H54 (cell line): ENCODE results near the gene CRYGD.
A peak's percentile ranks its signal among the peaks of the same experiment; 100 is the strongest.
"Not testable (repeated sequence)": the region's sequence is repeated elsewhere in the genome, so short reads cannot be mapped to it uniquely, and the experiment has no call there.

ENCODE experiments used
- DNase-seq: peaks from one replicate; pipeline ENCODE4 v3.0.0; 2011; ENCODE audit warnings: low spot score, mixed read lengths; ENCODE audit not compliant: insufficient read length
- FAIRE-seq: peaks from 3 replicates; lab custom pipeline; 2011; peaks lifted over from hg19 to GRCh38; lab: Jason Lieb, UNC
- POLR2A ChIP-seq: IDR thresholded peaks from 2 replicates; pipeline ENCODE4 v1.6.1; 2011; ENCODE audit warnings: low read depth, mild to moderate bottlenecking, low read length

The CRYGD gene

DNA sequence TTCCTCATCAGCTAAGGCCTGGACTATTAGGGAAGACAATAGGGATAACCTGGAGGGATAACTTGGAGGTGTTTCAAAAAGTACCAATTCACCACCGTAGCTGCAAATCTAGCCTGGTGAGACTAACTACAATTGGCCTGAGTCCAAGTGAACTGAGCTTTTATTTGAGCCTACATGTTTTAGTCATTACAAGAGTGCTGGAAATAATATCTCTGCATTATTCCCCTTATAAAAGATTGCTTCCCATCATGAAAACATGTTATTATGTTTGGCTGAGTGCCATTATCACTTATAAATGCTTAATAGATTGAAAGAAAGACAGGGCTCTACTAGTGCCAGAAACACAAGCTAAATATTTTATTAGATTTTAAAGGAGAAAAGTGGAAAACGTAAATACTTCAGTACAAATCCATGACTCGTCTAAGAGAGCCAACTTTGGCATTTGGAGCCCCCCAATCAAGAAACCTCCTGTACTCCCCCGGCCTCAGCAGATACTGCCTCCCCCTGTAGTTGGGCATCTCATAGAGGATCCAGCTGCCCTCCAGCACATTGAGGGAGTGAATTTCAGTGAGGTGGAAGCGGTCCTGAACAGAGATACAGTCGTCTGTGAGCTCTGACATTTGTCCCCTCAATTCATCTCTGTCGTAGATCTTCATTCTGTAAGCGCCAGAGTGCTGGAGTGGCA lies 18.1 kb upstream of the CRYGD start:
- TF ChIP-seq POLR2A, result no peak
- DNase-seq, result no peak
- FAIRE-seq, result no peak

DNA sequence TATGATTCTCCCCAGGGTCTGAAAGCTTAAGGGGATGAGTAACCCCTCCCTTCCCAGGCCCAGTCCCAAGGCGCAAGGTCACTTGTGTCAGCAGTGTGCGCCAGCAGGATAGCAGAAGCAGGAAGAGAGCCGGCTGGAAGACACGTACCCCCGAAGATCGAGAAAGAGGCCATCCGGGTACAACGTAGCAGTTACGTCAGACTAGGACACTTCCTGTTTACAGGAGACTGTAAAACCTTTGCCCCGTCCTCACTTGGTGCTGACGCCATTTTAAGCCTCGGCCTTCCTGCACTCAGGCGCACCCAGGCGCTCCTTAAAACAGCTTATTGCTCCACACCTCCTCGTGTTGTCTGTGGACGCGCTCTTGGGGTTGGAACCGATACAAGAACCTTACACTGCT lies 15.1 kb upstream of the CRYGD start:
- no peak for TF ChIP-seq POLR2A
- FAIRE-seq (no peak), DNase-seq (no peak)

DNA sequence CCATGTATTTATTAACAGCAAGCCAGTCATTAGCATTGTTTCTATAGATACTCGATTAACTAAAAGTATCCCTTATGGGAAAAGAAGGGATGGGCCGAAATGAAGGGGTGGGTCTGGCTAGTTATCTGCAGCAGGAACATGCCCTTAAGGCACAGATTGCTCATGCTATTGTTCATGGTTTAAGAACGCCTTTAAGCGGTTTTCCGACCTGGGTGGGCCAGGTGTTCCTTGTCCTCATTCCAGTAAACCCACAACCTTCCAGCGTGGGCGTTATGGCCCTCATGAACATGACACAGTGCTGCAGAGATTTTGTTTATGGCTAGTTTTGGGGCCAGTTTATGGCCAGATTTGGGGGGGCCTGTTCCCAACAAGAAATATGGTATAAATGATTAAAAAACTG lies 14.0 kb upstream of the CRYGD start:
- not testable (repeated sequence) for FAIRE-seq, DNase-seq

DNA sequence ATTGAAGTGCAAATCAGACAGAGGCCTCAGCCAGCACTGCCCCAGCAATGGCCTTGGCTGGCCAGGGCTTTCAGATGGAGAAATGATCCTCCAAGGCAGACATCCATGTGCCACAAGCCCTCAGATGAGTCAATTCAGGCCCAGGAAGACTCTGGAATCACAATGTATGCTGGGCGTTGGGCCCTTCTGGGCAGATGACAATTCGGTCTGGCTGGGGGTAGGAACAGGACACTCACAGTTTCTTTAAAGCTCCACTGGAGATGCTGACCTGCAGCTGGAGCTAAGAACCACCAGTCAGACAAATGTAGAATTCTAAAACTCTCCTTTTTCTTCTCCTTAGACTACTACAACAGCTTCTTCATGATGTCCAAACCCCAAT lies 12.4 kb upstream of the CRYGD start:
- DNase-seq, result no peak
- TF ChIP-seq POLR2A, result no peak
- no peak for FAIRE-seq

DNA sequence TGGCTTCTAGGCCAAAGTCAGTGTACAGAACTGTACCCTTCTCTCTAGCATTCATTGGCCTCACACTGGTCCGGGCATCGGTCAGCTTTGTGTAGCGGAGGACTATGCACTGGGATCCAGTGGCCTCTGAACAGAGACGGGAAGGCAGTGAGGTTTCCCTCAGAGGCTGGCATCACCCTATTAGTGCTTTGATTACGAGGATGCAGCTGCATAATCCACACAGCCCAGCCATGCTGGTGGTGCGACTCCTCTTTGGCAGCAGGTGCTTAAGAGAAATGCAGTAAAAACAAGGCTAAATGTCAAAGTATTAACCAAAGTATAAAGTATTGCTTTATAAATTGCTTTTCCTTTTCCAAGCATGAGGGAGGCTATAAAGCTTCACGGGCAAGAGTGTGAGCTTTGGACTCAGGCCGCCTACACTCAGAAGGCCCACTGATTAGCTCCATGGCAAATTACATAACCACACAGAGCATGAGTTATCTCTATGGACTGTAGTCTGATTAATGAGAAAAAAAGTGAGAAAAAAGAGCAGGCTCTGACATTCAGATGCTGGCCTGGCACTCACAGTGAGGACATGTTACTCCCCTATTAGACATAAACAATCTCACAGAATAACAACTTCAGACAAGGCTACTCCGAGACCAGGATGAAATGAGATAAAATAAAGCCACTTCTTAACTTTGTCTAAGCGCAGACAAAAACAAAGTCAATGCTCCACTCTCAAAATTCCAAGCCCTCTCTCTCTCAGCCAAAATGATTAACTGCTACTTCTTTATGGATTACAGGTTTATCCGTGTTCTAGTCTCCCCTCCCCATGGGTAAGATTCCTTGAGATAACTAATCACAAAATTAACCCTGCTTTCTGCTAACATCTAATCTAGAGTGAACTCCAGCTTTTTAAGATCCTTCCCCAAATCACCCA lies 11.7 kb upstream of the CRYGD start:
- no peak for FAIRE-seq
- TF ChIP-seq POLR2A, result no peak
- DNase-seq, result no peak

DNA sequence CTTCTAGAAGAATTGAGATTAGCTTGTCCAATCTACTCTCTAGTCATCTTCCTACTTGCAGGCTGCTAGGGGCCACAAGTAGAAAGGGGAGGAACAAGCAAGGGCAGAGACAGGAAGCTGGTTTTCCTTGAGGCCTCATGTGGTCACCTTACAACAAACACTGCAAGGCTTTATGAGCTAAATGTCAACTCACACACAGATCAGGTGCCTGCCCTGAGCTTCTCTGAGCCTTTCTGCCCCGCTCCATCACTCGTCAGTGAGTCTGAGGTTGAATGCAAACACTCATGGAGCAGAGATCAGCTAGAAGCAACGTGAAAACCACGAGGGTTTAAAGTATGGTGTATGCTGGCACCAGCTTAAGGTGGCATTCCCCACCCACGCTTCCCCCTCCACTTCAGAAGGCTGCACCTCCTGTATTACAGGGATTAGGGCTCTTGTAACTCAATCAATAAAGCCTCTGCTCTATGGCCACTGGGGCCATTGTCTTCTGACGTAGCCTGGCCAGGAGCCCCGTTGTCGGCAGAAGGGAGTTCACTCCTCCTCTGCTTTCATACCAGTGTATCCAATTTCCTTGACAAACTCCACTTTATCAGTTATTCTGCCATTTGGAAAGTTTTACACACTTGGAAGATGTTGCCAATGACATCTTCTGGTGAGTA lies 10.7 kb upstream of the CRYGD start:
- FAIRE-seq (no peak), DNase-seq (no peak)
- TF ChIP-seq POLR2A, result no peak

DNA sequence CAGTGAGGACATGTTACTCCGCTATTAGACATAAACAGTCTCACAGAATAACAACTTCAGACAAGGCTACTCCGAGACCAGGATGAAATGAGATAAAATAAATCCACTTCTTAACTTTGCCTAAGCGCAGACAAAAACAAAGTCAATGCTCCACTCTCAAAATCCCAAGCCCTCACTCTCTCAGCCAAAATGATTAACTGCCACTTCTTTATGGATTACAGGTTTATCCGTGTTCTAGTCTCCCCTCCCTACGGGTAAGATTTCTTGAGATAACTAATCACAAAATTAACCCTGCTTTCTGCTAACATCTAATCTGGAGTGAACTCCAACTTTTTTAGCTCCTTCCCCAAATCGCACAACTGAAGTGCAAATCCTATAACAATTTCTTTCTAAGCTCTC lies 6.4 kb upstream of the CRYGD start:
- DNase-seq (no peak), FAIRE-seq (no peak)
- no peak for TF ChIP-seq POLR2A

DNA sequence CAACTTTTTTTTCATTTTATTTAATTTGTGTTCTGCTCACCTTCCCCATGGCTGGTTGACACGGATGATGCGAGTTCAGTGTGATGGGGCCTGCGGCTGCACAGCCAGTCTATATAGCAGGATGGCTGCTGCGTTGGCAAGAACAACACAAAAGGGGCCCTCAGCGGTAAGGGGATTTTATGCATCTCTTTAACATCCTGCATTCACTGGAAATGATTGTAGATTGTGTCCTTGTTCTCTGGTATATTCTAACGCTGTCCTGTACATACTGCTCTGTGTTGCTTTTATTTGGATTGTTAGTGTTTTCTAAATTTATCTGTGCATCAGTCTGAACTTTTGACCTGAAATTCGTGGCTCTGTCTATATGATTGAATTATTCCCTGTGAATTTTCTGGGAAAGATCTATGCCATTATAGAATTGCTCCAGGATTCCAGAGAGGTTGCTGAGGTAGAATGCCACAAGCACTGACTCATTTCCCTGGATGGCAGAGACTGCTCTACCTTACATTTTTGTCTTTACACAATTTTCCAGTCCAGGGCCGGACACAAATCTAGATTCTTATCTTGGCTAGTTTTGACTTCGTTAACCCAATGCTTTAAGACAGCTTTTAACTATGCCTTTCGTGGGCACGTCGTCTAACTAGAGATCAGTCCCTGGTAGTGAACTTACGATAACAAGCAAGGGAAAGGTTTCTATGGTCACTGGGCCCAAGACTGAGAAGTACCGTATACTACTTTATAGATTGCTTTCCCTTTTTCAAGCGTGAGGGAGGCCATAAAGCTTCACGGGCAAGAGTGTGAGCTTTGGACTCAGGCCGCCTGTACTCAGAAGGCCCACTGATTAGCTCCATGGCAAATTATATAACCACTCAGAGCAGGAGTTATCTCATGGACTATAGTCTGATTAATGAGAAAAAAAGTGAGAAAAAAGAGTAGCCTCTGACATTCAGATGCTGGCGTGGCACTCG lies 5.7 kb upstream of the CRYGD start, which contains the start of gene CRYGC:
CRYGC (minus strand) TSS at position 85 of the 968 bp plus-strand sequence; CDS start at position 49, 36 bp downstream.
- no peak for TF ChIP-seq POLR2A
- peak; percentile 32 for DNase-seq
- no peak for FAIRE-seq

DNA sequence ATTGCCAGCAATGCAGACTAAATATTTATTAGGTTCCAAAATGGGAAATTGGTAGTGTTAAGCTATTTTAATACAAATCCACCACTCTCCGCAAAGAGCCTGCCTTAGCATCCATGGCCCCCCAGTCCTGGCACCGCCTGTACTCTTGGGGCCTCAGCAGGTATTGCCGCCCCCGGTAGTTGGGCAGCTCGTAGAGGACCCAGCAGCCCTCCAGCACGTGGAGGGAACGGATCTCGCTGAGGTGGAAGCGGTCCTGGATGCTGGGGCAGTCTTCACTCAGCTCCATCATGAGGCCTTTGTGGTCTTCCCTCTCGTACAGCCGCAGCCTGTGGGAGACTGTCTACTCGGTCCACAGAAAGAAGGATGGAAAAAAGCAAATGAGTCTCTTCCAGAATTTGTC lies 3.8 kb upstream of the CRYGD start:
- FAIRE-seq (no peak), DNase-seq (no peak)
- no peak for TF ChIP-seq POLR2A

DNA sequence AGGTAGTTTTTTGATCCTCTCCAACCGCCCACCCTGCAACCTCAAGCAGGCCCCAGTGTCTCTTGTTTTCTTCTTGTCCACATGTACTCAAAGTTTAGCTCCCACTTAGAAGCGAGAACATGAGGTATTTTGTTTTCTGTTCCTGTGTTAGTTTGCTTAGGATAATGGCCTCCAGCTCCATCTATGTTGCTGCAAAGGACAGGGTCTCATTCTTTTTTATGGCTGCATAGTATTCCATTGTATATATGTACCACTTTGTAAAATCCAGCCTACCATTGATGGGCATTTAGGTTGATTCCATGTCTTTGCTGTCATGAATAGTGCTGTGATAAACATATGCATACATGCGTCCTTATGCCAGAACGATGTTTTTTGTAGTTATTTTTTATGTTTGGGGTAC lies 2.8 kb upstream of the CRYGD start:
- DNase-seq, result no peak
- no peak for TF ChIP-seq POLR2A
- no peak for FAIRE-seq

DNA sequence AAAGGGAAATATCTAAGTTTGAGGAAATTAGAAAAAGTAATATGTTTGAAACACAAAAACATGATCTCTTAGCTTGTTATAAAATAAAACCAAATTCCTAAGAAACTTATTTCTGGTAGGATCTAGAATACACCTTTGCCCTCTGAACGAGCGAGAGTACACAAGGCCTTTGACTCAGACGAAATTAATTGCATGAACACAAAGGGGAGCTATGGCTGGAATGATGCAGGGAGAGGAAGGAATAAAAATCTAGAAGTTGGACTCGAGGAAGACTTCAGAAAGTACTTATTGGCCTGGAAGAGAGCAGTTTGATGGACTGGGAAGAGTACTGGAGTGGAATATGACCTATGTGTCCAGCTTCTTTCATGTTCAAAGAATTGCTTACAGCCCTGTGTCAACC lies 927 bp upstream of the CRYGD start:
- no peak for DNase-seq
- TF ChIP-seq POLR2A, result no peak
- no peak for FAIRE-seq

DNA sequence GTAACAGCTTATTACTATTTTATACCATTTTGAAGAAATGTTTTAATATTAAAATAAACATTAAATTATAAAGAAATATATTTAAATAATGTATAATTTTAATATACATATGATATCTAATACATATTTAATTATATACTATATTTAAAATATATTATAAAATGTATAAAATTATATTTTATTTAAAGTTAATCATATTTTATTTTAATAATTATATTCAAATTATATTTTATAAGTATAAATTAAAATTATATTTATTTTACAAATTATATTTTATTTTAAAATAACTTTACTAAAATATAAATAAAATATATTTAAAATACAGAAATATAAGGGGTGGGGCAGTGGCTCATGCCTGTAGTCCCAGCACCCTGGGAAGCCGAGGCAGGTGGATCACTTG lies 2.1 kb downstream of the CRYGD start:
- no peak for FAIRE-seq
- TF ChIP-seq POLR2A, result no peak
- DNase-seq, result no peak

DNA sequence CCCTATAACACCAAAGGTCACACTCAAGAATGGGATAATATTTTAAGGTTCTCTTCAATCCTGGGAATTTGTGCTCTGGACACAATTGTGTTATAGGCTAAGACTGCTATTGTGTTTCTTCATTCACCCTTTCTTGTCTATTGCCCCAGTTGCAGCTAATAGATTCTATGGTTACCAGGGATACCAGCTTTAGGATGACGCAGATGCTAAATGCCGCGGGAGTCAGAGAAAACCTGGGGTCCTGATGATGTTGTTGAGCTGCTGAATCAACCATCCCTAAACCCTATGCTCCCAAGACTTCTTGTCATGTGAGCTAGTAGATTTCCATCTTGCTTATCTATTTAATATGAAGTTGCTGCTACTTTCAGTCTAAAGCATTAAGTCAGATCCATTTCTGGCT lies 5.4 kb downstream of the CRYGD start:
- no peak for TF ChIP-seq POLR2A
- DNase-seq (no peak), FAIRE-seq (no peak)

DNA sequence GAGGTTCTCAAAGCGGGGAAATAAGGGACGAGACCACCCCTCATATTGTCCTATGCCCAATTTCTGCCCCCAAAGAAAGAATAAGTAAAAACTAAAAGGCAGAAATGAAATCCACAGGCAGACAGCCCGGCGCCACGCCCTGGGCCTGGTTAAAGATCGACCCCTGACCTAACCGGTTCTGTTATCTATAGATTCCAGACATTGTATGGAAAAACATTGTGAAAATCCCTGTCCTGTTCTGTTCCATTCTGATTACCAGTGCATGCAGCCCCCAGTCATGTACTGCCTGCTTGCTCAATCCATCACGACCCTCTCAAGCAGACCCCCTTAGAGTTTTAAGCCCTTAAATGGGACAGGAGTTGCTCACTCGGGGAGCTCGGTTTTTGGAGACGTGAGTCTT lies 6.9 kb downstream of the CRYGD start:
- FAIRE-seq, DNase-seq: not testable (repeated sequence)
